Amniotic epithelial cell (primary cell): ENCODE data around the gene INPP5D.

ENCODE experiments used
- DNase-seq: peaks from one replicate; pipeline ENCODE4 v3.0.0-alpha.2; 2010; ENCODE audit warnings: low read depth

The INPP5D gene

DNA sequence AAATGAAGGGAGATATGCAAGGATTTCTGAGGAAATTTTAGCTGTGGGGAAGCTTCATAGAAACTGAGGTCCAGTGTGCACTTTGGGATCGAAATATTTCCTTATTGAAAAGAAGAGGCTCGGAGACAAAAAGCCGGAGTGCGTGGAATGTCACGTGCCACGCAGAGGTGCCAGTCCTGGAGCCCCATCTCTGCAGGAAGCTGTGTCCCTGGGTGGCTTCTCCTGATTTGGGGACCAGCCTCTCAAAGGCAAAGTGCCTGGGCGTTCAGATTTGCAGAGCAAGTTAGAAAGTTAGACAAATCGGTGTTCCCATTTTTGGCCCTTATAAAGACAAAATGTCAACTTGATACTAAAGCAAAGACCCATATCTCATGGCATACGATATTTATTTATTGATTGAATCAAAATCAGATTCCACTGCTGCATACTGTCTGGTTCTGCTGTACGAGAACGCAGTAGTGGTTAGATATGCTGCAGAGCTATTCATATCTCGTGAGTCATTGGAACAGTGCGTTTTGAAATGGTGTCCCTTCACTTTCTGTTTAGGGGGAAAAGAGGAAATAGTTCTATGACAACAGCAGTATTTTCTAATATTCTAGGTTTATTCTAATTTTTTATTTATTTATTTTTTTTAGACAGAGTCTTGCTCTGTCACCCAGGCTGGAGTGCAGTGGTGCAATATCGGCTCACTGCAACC, 182.2 kb downstream of the INPP5D start:
- peak; percentile 18 for DNase-seq

DNA sequence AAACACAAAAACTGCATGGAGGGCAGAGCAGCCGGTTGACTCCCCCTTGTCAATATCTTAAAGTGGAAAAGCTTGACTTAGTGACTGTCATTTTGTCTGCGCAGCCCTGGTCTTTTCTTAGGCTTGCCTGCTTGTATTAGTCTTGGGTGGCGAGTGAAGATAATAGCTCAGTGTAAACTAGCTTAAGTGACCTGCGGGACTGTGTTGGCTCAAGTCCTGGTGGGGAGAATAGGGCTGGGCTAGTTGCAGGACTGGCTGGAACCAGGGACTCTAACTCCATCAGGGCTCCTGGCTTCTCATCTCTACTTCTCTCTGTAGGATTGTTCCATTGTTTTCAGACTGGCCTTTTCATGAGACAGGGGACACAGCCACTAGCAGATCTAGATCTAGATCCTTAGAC, 183.2 kb downstream of the INPP5D start:
- DNase-seq = no peak

- DNase-seq = no peak
Observed at GRCh38 chr2:233244818-233245217, 184.7 kb downstream of the INPP5D start.

DNA sequence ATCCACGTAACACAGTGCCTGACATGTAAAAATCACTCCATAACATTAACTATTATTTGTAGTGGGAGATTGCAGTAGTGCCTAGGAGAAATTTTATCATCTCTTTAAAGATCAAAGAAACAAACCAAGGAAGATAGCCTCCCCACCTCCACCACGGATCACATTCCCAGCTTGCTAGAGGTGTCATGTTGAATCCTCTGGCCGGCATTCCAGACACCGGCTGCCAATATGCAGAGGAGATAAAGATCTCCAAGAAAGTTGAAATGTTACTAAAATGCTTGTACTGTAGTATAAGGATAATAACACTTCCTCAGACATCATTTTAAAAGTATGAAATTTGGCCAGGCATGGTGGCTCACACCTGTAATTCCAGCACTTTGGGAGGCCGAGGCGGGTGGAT, 185.3 kb downstream of the INPP5D start:
- DNase-seq = no peak

GRCh38 chr2:233247116-233247515, 187.0 kb downstream of the INPP5D start:
- DNase-seq = no peak

DNA sequence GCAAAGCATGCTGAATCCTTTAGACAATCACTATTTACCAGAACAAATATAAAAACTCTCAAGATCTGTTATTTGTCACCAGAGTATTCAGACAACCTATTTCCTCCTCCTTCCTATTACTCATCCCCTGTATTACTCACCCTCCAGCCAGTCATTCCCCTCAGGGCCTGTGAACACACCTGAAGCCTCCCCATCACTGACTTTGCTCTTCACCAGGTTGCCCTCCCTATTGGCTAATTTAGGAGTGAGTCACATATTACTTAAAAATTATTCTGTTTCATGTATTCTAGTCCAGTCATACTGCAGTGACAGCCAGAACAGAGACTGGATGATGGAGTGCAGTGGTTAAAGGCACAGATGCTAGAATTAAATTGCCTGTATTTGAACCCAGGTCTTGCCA, 187.6 kb downstream of the INPP5D start:
- DNase-seq = peak; percentile 30

DNA sequence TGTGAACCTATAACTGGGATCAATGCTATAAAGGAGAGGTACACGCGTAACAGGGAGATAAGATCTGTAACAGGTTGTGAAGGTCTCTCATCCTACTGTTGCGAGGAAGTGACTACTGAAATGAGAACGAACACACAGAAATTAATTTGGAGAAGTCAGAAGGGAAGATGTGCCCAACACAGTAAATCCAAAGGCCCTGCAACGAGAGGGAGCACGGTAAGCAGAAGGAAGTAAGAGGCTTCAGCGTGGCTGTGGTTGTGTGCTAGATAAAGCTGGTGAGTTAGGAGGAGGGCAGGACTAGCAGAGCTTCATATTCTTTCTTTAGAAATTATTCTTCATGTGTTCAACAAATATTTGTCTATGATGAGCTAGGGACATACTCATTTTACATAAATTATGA, 188.9 kb downstream of the INPP5D start:
- no peak for DNase-seq

GRCh38 chr2:233250568-233250967, 190.4 kb downstream of the INPP5D start:
- DNase-seq = no peak

GRCh38 chr2:233250985-233251305, 190.8 kb downstream of the INPP5D start:
- no peak for DNase-seq

- DNase-seq = peak; percentile 93
Observed at GRCh38 chr2:233251306-233252116, 191.4 kb downstream of the INPP5D start, which contains the start of gene ATG16L1. ATG16L1 (plus strand) TSS chr2:233251673; CDS start chr2:233251828, 155 bp downstream.

DNA sequence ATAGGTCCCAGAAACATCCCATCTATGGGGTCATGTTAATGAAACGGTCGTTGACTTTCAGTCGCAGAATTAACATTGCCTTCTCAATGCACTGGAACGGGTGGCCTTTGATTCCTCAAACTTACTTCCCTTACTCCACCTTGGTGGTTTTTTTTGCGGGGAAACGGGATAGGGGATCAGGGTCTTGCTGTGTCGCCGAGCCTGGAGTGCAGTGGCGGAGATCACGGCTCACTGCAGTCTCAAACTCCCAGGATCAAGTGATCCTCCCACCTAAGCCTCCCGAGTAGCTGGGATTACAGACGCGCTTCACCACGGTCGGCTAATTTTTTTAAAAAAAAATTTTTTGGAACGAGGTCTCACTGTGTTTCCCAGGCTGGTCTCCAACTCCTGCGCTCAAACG, 192.1 kb downstream of the INPP5D start:
- DNase-seq = no peak

GRCh38 chr2:233255151-233255550, 195.0 kb downstream of the INPP5D start:
- no peak for DNase-seq

- DNase-seq = no peak
Observed at GRCh38 chr2:233256048-233256447, 195.9 kb downstream of the INPP5D start.
